ENCODE results near the gene HGD.

DNA sequence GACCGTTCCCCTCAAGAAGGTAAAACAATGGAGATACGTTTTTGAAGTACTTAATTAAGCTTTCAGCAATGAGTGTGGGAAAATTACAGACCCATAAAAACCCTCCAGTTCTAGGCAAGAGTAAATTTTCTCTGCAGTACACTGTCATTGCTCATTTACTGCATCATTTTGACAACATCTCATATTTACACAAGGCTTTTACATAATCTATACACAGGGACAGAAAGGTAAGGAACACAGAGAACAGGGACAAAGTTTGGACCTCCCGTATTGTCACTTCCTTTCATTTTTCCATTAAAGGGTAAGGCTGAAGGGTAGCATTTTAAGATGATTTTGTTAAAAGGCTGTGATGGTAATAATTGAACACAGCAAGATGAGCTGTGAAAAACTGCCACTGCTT, 7.4 kb upstream of the HGD start:
- TF ChIP-seq, protein P1, sequence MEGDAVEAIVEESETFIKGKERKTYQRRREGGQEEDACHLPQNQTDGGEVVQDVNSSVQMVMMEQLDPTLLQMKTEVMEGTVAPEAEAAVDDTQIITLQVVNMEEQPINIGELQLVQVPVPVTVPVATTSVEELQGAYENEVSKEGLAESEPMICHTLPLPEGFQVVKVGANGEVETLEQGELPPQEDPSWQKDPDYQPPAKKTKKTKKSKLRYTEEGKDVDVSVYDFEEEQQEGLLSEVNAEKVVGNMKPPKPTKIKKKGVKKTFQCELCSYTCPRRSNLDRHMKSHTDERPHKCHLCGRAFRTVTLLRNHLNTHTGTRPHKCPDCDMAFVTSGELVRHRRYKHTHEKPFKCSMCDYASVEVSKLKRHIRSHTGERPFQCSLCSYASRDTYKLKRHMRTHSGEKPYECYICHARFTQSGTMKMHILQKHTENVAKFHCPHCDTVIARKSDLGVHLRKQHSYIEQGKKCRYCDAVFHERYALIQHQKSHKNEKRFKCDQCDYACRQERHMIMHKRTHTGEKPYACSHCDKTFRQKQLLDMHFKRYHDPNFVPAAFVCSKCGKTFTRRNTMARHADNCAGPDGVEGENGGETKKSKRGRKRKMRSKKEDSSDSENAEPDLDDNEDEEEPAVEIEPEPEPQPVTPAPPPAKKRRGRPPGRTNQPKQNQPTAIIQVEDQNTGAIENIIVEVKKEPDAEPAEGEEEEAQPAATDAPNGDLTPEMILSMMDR (IDR thresholded peaks at IDR 0.05): no peak
- TF ChIP-seq EP300 (IDR thresholded peaks at IDR 0.05) (no peak), POLR2A (IDR thresholded peaks at IDR 0.05) (no peak), POLR2AphosphoS5 (IDR thresholded peaks at IDR 0.05) (no peak)
